T-helper 2 cell treated with Interferon-gamma antibody and Interleukin-4, amounts not matched to agents 5 μg/mL and 100 μg/mL, for 36 hours (primary cell): ENCODE measurements around the gene ARMH4.

ENCODE experiments used
- DNase-seq: peaks from one replicate; pipeline ENCODE4 v3.0.0; 2021; ENCODE audit warnings: low spot score
- H3K27ac Mint-ChIP-seq: one replicate; pipeline ENCODE4 v1.8.0; 2021; ENCODE audit warnings: mild to moderate bottlenecking, mixed read lengths
- H3K27me3 Mint-ChIP-seq: one replicate; pipeline ENCODE4 v1.8.0; 2021; ENCODE audit warnings: low read depth, mixed read lengths
- H3K36me3 Mint-ChIP-seq: one replicate; pipeline ENCODE4 v1.8.0; 2021; ENCODE audit warnings: low read depth, mixed read lengths
- H3K4me1 Mint-ChIP-seq: one replicate; pipeline ENCODE4 v1.8.0; 2021; ENCODE audit warnings: low read depth, mixed read lengths
- H3K4me3 Mint-ChIP-seq: one replicate; pipeline ENCODE4 v1.8.0; 2022; ENCODE audit warnings: mild to moderate bottlenecking, moderate library complexity, mixed read lengths
- H3K9me3 Mint-ChIP-seq: one replicate; pipeline ENCODE4 v1.8.0; 2021; ENCODE audit warnings: mixed read lengths

The ARMH4 gene

DNA sequence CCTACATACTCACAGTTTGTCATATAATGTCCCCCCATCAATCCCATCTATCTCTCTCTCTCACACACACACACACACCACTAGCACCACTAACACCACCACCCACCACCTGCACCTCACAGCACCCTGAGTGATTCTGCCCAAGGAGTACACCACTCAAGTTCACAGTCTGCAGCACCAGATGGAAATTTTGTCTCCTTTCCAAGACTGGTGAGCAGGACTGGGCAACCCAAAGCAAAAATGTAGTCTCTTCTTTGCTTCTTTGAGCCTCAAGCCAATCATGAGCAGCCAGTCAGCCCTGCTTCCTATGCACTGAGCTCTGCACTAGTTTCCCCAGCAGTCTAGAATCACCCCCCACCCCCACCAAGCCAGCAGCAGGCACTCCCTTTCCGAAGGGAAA is 15.0 kb upstream of the ARMH4 start:
- Mint-ChIP-seq H3K4me1 (peaks cover 5% of the 10 kb centered on the region), H3K27me3 (peaks cover 7% of the 10 kb centered on the region), H3K27ac (no peak overlapping the region), H3K36me3 (no peaks in the 10 kb centered on the region), H3K4me3 (no peak overlapping the region), H3K9me3 (no peaks in the 10 kb centered on the region)
- no peak for DNase-seq

DNA sequence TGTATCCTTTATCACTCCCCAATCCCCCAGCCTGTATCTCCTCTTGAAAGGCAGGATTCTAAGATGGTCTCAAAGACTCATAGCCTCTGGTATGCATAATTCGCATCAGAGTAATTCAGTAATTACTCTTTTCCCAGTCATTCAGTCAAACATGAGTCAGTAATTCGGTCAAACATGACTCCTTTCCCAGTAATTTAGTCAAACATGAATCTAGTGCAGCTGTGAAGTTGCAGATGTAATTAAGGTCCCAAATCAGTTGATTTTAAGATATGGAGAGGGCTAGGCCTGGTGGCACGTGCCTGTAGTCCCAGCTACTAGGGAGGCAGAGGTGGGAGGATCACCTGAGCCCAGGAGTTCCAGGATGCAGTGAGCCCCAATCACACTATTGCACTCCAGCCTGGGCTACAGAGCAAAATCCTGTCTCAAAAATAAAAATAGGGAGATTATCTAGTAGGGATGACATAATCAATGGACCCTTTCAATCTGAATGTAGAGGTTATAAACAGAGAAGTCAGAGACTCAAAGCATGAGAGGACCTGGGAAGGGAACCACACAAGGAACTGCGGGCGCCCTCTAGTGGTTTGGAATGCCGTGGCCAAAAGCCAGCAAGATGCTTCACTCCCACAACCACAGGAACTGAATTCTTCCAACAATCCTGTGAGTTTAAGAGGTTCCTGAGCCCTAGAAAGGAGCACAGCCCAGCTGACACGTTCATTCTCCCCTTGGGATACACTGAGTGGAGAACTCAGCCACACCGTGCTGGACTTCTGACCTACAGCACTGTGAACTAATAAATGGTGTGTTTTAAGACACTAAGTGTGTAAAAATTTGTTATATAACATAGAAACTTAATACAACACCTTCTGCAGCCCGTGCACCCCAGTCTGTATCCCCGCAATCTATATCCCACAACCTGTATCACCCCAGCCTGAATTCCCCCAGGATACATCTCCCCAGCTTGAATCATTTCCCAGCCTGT is 14.3 kb upstream of the ARMH4 start:
- Mint-ChIP-seq H3K27ac (no peak overlapping the region), H3K36me3 (no peaks in the 10 kb centered on the region), H3K27me3 (peaks cover 12% of the 10 kb centered on the region), H3K4me3 (no peak overlapping the region), H3K4me1 (peaks cover 5% of the 10 kb centered on the region), H3K9me3 (no peaks in the 10 kb centered on the region)
- peak; percentile 45 for DNase-seq

DNA sequence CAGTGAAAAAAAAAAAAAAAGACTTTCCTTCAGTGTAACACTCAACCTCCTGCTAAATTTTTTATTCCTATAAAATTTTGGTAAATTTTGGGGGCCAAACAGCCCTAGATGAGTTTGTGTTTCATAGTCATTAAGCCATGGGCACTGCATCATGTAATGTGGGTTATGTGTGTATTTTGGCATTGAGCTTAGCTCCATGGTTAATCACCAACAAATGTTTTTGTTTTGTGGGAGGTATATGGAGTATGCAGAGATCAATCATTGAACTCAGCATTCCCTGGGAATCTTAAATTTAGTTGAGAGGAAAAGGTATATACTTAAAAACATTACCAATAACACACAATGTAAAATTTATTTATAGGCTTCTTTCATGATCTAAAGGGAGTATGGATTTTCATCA is 8.5 kb upstream of the ARMH4 start:
- Mint-ChIP-seq H3K9me3 (no peaks in the 10 kb centered on the region), H3K36me3 (no peaks in the 10 kb centered on the region), H3K4me1 (no peaks in the 10 kb centered on the region), H3K27me3 (peaks cover 27% of the 10 kb centered on the region), H3K27ac (no peak overlapping the region), H3K4me3 (no peak overlapping the region)
- DNase-seq, result no peak

GRCh38 chr14:58151133-58152013 is 640 bp downstream of the ARMH4 start:
- H3K4me1 Mint-ChIP-seq, result peaks cover 13% of the 10 kb centered on the region
- no peaks in the 10 kb centered on the region for H3K9me3 Mint-ChIP-seq
- H3K27me3 Mint-ChIP-seq, result peaks cover 66% of the 10 kb centered on the region
- DNase-seq, result no peak
- H3K36me3 Mint-ChIP-seq, result no peaks in the 10 kb centered on the region
- peak overlapping the region; percentile 74 for H3K4me3 Mint-ChIP-seq
- H3K27ac Mint-ChIP-seq, result no peak overlapping the region

GRCh38 chr14:58150243-58150805 is 1.7 kb downstream of the ARMH4 start:
- peaks cover 13% of the 10 kb centered on the region for H3K4me1 Mint-ChIP-seq
- no peaks in the 10 kb centered on the region for H3K36me3 Mint-ChIP-seq
- H3K27me3 Mint-ChIP-seq, result peaks cover 66% of the 10 kb centered on the region
- H3K9me3 Mint-ChIP-seq, result no peaks in the 10 kb centered on the region
- no peak for DNase-seq
- no peak overlapping the region for H3K27ac Mint-ChIP-seq
- no peak overlapping the region for H3K4me3 Mint-ChIP-seq

DNA sequence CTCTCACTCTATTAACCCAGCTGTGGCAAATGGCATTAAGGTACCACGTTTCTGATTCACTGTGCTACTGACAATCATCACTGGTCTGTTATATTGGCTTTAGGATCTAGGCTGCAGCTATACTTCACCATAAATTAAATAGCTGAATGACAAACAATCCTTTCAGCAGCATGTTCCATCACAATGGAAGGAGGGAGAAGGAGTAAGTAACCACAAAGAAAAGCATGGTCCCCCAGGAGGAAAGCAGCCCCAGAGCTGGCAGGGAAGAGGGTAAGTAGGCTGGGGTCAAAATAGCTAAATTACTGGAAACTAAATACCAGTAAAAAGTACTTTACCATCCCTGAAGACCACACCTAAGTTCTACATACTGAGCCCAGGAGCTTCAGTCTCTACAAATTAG is 2.8 kb downstream of the ARMH4 start:
- no peak for DNase-seq
- no peak overlapping the region for H3K4me3 Mint-ChIP-seq
- H3K4me1 Mint-ChIP-seq, result peaks cover 13% of the 10 kb centered on the region
- no peaks in the 10 kb centered on the region for H3K9me3 Mint-ChIP-seq
- H3K27me3 Mint-ChIP-seq, result peaks cover 65% of the 10 kb centered on the region
- H3K27ac Mint-ChIP-seq, result no peak overlapping the region
- no peaks in the 10 kb centered on the region for H3K36me3 Mint-ChIP-seq

DNA sequence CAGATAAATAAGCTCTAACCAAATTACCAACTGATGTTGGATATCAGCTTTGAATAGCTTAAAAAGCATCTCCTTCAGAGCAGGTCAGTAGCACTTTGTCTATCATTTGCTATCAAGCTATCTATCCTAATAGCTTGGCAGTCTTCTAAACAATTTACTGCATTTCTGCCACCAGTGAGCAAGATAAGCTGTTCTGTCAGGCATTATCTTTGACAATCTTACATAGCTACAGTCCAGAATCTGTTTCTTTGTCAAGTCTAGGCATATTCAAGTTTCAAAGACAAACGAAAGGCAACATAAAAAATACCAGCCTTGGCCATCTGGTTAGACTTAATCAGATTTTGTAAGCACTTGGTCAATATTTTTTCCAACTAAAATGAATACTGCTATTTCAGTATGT is 5.6 kb downstream of the ARMH4 start:
- DNase-seq, result no peak
- Mint-ChIP-seq H3K36me3 (no peaks in the 10 kb centered on the region), H3K9me3 (no peaks in the 10 kb centered on the region), H3K4me1 (peaks cover 3% of the 10 kb centered on the region), H3K27me3 (peaks cover 51% of the 10 kb centered on the region), H3K4me3 (no peak overlapping the region), H3K27ac (no peak overlapping the region)

GRCh38 chr14:58145936-58146335 is 6.1 kb downstream of the ARMH4 start:
- DNase-seq, result no peak
- Mint-ChIP-seq H3K27ac (no peak overlapping the region), H3K4me1 (no peaks in the 10 kb centered on the region), H3K9me3 (no peaks in the 10 kb centered on the region), H3K4me3 (no peak overlapping the region), H3K27me3 (peaks cover 48% of the 10 kb centered on the region), H3K36me3 (no peaks in the 10 kb centered on the region)

DNA sequence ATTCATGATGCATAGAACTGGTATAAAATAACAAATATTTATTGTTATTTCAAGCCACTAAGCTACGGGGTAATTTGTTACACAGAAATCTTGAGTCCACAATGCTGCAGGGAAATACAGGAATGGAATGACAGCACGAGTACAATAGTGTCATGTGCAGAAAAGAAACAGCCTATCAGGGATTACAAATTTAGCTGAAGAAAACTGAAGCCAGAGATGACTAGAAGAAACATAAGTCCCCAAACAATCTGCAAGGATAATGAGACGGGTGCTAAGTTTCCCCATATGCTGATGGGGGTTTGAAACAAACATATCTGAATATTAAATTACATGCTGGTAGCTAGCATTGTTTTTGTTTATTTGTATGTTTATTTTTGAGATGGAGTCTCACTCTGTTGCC is 8.9 kb downstream of the ARMH4 start:
- Mint-ChIP-seq H3K27me3 (peaks cover 23% of the 10 kb centered on the region), H3K36me3 (no peaks in the 10 kb centered on the region), H3K4me3 (no peak overlapping the region), H3K9me3 (no peaks in the 10 kb centered on the region), H3K4me1 (peaks cover 9% of the 10 kb centered on the region), H3K27ac (no peak overlapping the region)
- DNase-seq, result no peak

- peaks cover 12% of the 10 kb centered on the region for H3K4me1 Mint-ChIP-seq
- no peaks in the 10 kb centered on the region for H3K36me3 Mint-ChIP-seq
- no peak for DNase-seq
- H3K27ac Mint-ChIP-seq, result no peak overlapping the region
- no peak overlapping the region for H3K4me3 Mint-ChIP-seq
- H3K27me3 Mint-ChIP-seq, result peaks cover 18% of the 10 kb centered on the region
- no peaks in the 10 kb centered on the region for H3K9me3 Mint-ChIP-seq
These were observed 10.1 kb downstream of the ARMH4 start for GRCh38 chr14:58141893-58142292.

DNA sequence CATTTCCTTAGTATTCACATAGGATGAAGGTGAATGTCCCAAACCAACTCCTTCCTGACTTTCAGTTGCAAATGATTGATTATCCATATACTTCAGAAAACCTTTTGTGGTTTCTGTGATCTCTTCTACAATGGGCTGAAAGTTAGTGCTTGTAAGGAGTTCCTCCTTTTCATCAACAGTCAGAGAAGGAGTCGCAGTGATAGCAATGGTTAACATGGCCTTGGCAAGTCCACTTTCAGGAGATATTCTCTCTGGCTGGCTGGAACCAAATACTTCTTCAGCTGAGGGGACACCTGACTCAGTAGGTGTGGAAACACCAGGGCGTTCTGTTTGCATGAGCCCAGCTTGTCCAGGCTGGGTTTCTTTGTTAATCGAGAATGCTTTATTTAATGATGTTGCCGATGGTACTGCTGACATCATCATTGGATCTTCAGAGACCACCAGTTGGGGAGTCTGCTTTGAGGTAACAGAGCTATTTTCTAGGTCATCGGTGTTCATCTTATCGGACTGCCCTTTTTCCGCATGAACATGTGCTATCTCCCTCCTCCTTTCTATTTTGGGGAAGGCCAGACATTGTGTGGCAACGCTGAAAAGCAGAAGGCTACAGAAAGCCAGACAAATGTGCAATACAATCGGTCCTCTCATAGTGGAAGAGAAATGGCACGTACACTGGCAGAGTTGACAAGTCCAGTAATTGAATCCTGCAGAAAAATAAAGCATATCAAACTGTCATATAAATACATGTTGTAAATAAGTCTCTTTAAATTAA is 13.1 kb downstream of the ARMH4 start:
- Mint-ChIP-seq H3K36me3 (no peaks in the 10 kb centered on the region), H3K4me1 (peaks cover 12% of the 10 kb centered on the region), H3K27ac (no peak overlapping the region), H3K9me3 (no peaks in the 10 kb centered on the region), H3K4me3 (no peak overlapping the region), H3K27me3 (peaks cover 19% of the 10 kb centered on the region)
- DNase-seq, result no peak

GRCh38 chr14:58138031-58138713 is 13.8 kb downstream of the ARMH4 start:
- Mint-ChIP-seq H3K27me3 (peaks cover 19% of the 10 kb centered on the region), H3K4me3 (no peak overlapping the region), H3K27ac (no peak overlapping the region), H3K9me3 (no peaks in the 10 kb centered on the region), H3K4me1 (peaks cover 12% of the 10 kb centered on the region), H3K36me3 (no peaks in the 10 kb centered on the region)
- peak; percentile 8 for DNase-seq

DNA sequence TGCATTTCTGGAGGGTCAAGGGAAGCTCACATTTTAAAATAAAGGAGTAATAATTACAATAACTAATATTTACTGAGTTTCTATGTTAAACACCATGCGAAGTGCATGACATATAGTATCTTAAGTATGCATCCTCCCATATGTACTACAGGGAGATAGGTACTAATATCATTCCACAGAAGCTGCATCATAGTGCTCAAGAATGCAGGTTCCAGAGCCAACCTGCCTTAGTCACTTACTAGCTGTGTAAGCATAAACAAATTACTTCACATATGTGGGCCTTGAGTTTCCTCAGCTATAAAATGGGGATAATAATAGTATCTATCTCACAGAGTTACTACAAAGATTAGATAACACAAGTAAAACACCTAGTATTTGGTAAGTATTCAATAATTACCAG is 18.3 kb downstream of the ARMH4 start:
- H3K4me3 Mint-ChIP-seq, result no peak overlapping the region
- H3K4me1 Mint-ChIP-seq, result peaks cover 9% of the 10 kb centered on the region
- no peak for DNase-seq
- no peaks in the 10 kb centered on the region for H3K36me3 Mint-ChIP-seq
- H3K27me3 Mint-ChIP-seq, result peaks cover 15% of the 10 kb centered on the region
- no peak overlapping the region for H3K27ac Mint-ChIP-seq
- H3K9me3 Mint-ChIP-seq, result no peaks in the 10 kb centered on the region
